CD4-positive, alpha-beta T cell (primary cell): ENCODE results near the gene NPC1. TPM values are rescaled to one million over a fixed set of nuclear protein-coding genes. Genes with fewer than 3 reads are reported as not detected.

Experiments
- ATAC-seq: fragments of 200-7000 bp; cut with Tn5 transposase; one replicate; pipeline ENCODE4 v1.10.0; 2022; ENCODE audit warnings: mild to moderate bottlenecking; ENCODE audit not compliant: poor library complexity
- CTCF ChIA-PET: fragments of 350-600 bp; sonication (Branson Sonifier 250); formaldehyde crosslinking; loops from one replicate; lab custom pipeline; 2021; ENCODE audit warnings: antibody characterized with exemption, inconsistent platforms; lab: Charles Lee
- POLR2A ChIA-PET: fragments of 350-600 bp; sonication (Branson Sonifier 250); formaldehyde crosslinking; loops from one replicate; lab custom pipeline; 2021; ENCODE audit warnings: antibody characterized with exemption, inconsistent platforms; lab: Charles Lee
- DNase-seq, 14 experiments: peaks; one replicate each; pipeline ENCODE4 v3.0.0-alpha.2; 2013 to 2020; ENCODE audit warnings: mixed read lengths in 2 of 14
- H3K27ac ChIP-seq, 2 donors: one replicate each; pipeline versions ENCODE4 v1.5.1 to v1.7.0; 2013; ENCODE audit warnings: low read length in 2 of 2, low read depth in 1 of 2, mild to moderate bottlenecking in 1 of 2
- H3K27me3 ChIP-seq, 2 experiments: 1 replicate in 1 of 2; 2 replicates in 1 of 2; pipeline versions ENCODE4 v1.6.1 to v1.7.0; 2013; ENCODE audit warnings: low read length in 2 of 2, control low read depth in 1 of 2, mild to moderate bottlenecking in 1 of 2, moderate library complexity in 1 of 2; ENCODE audit not compliant: insufficient read depth in 2 of 2, control insufficient read depth in 1 of 2
- H3K36me3 ChIP-seq: one replicate; pipeline ENCODE4 v1.6.1; 2013; ENCODE audit warnings: low read length, control low read depth; ENCODE audit not compliant: insufficient read depth
- H3K4me1 ChIP-seq: one replicate; pipeline ENCODE4 v1.6.1; 2013; ENCODE audit warnings: low read length, control low read depth; ENCODE audit not compliant: insufficient read depth
- H3K4me3 ChIP-seq: one replicate; pipeline ENCODE4 v1.5.1; 2013; ENCODE audit warnings: mild to moderate bottlenecking, low read length, moderate library complexity
- H3K9me3 ChIP-seq, 2 experiments: 1 replicate in 1 of 2; 2 replicates in 1 of 2; pipeline versions ENCODE4 v1.6.1 to v1.7.0; 2013; ENCODE audit warnings: low read length in 2 of 2, mild to moderate bottlenecking in 2 of 2, control low read depth in 1 of 2, moderate library complexity in 1 of 2; ENCODE audit not compliant: control insufficient read depth in 1 of 2, insufficient read depth in 1 of 2
- H3K27ac Mint-ChIP-seq: one replicate; pipeline ENCODE4 v1.8.0; 2020; ENCODE audit warnings: mixed read lengths
- H3K27me3 Mint-ChIP-seq: one replicate; pipeline ENCODE4 v1.8.0; 2021; ENCODE audit warnings: mixed read lengths
- H3K36me3 Mint-ChIP-seq: one replicate; pipeline ENCODE4 v1.8.0; 2021; ENCODE audit warnings: low read depth, mixed read lengths
- H3K4me1 Mint-ChIP-seq: one replicate; pipeline ENCODE4 v1.8.0; 2021; ENCODE audit warnings: low read depth, mixed read lengths
- H3K4me3 Mint-ChIP-seq: one replicate; pipeline ENCODE4 v1.8.0; 2020; ENCODE audit warnings: mild to moderate bottlenecking, mixed read lengths
- H3K9me3 Mint-ChIP-seq: one replicate; pipeline ENCODE4 v1.8.0; 2020; ENCODE audit warnings: mixed read lengths
- intact Hi-C, 2 experiments: fragments of 100-400 bp; cut with DNase I in 1 of 2; cut with micrococcal nuclease in 1 of 2; formaldehyde crosslinking; loops; one replicate each; pipeline versions ENCODE4 v1.15.1 to v1.9.0; 2023 to 2025; cut with DNase I, micrococcal nuclease
- total RNA-seq, 174 experiments: library from RNA in 2 of 174; stranded (reverse) in 2 of 174; gene quantifications; one replicate each; pipeline ENCODE4 v1.2.3 and lab custom pipeline; 2021 to 2026
- TF ChIP-seq, protein P1 (sequence below): fragments of 200-600 bp; IDR thresholded peaks from one replicate; pipeline ENCODE4 v1.8.0; 2022; ENCODE audit warnings: antibody characterized with exemption, mild to moderate bottlenecking

Gene NPC1
- total RNA-seq, 2 experiments from 2014 or later = 17.2 to 17.6 TPM

DNA sequence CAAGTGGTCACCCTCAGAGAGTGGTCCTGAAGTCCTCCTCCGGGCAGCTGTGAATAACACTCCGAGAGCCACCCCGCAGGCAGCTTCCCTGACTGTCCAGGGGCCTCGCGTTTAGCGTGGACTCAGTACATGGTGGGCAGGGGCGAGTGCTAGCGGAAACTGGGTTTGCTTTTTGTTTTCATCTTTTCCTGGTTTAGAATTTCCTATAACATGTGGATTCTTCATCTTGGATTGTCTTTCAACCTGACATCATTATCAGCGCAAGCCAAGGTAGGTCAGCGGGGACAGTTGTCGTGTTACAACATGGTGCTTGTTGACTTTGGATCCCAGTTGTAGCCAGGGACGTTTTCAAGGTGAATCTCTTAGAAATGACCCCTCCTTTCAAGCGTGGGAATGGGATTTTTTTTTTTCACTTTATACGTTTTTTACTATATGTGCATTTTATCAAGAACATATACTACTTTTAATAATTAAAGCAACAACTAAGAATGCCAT, 62.0 kb downstream of the NPC1 start:
- intact Hi-C loops = no loop called here
- ATAC-seq = no peak
- no peak overlapping the region for H3K27ac ChIP-seq

GRCh38 chr18:23523429-23524212, 62.7 kb downstream of the NPC1 start:
- CTCF ChIA-PET = no interaction called here
- H3K36me3 ChIP-seq = peaks cover 91% of the 10 kb centered on the region
- H3K9me3 Mint-ChIP-seq = no peaks in the 10 kb centered on the region
- H3K27ac Mint-ChIP-seq = no peak overlapping the region
- H3K4me1 ChIP-seq = no peaks in the 10 kb centered on the region
- DNase-seq (peak in 2 of 14 experiments; percentile 26 to 29), ATAC-seq (no peak)
- no peaks in the 10 kb centered on the region for H3K4me1 Mint-ChIP-seq
- no peak overlapping the region for H3K4me3 Mint-ChIP-seq
- H3K27me3 Mint-ChIP-seq = no peaks in the 10 kb centered on the region
- H3K27me3 ChIP-seq = no peaks in the 10 kb centered on the region
- no peak overlapping the region for H3K27ac ChIP-seq
- H3K9me3 ChIP-seq = no peaks in the 10 kb centered on the region
- intact Hi-C loops = no loop called here
- POLR2A ChIA-PET = interaction anchor here (0.8 kb wide), 1 partner anchor 17 kb away, joined by 4 read pairs; no protein-coding TSS in a partner anchor
- H3K4me3 ChIP-seq = no peak overlapping the region
- H3K36me3 Mint-ChIP-seq = peaks cover 93% of the 10 kb centered on the region
- TF ChIP-seq, protein P1, sequence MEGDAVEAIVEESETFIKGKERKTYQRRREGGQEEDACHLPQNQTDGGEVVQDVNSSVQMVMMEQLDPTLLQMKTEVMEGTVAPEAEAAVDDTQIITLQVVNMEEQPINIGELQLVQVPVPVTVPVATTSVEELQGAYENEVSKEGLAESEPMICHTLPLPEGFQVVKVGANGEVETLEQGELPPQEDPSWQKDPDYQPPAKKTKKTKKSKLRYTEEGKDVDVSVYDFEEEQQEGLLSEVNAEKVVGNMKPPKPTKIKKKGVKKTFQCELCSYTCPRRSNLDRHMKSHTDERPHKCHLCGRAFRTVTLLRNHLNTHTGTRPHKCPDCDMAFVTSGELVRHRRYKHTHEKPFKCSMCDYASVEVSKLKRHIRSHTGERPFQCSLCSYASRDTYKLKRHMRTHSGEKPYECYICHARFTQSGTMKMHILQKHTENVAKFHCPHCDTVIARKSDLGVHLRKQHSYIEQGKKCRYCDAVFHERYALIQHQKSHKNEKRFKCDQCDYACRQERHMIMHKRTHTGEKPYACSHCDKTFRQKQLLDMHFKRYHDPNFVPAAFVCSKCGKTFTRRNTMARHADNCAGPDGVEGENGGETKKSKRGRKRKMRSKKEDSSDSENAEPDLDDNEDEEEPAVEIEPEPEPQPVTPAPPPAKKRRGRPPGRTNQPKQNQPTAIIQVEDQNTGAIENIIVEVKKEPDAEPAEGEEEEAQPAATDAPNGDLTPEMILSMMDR = no peak

More for the DNA sequence above, 62.0 kb downstream of the NPC1 start:
- Histone ChIP-seq H3K36me3 (peaks cover 91% of the 10 kb centered on the region), H3K4me1 (no peaks in the 10 kb centered on the region), H3K27me3 (no peaks in the 10 kb centered on the region), H3K9me3 (no peaks in the 10 kb centered on the region), H3K4me3 (no peak overlapping the region)
- CTCF ChIA-PET = no interaction called here
- Mint-ChIP-seq H3K4me1 (no peaks in the 10 kb centered on the region), H3K9me3 (no peaks in the 10 kb centered on the region), H3K36me3 (peaks cover 93% of the 10 kb centered on the region), H3K27me3 (no peaks in the 10 kb centered on the region), H3K4me3 (no peak overlapping the region), H3K27ac (peak overlapping the region; percentile 13)
- POLR2A ChIA-PET = no interaction called here
- no peak for DNase-seq
- TF ChIP-seq, protein P1 = no peak

GRCh38 chr18:23521907-23522306, 64.4 kb downstream of the NPC1 start:
- ChIA-PET POLR2A (no interaction called here), CTCF (no interaction called here)
- peaks cover 92% of the 10 kb centered on the region for H3K36me3 Mint-ChIP-seq
- no peaks in the 10 kb centered on the region for H3K27me3 Mint-ChIP-seq
- H3K9me3 Mint-ChIP-seq = no peaks in the 10 kb centered on the region
- no peaks in the 10 kb centered on the region for H3K9me3 ChIP-seq
- TF ChIP-seq, protein P1 = no peak
- no peaks in the 10 kb centered on the region for H3K27me3 ChIP-seq
- no peak overlapping the region for H3K27ac ChIP-seq
- H3K36me3 ChIP-seq = peaks cover 89% of the 10 kb centered on the region
- ATAC-seq (no peak), DNase-seq (no peak)
- intact Hi-C loops = no loop called here
- no peak overlapping the region for H3K4me3 Mint-ChIP-seq
- H3K4me3 ChIP-seq = no peak overlapping the region
- H3K4me1 Mint-ChIP-seq = no peaks in the 10 kb centered on the region
- H3K27ac Mint-ChIP-seq = no peak overlapping the region
- H3K4me1 ChIP-seq = no peaks in the 10 kb centered on the region
